ENCODE measurements around the gene CELSR1.

DNA sequence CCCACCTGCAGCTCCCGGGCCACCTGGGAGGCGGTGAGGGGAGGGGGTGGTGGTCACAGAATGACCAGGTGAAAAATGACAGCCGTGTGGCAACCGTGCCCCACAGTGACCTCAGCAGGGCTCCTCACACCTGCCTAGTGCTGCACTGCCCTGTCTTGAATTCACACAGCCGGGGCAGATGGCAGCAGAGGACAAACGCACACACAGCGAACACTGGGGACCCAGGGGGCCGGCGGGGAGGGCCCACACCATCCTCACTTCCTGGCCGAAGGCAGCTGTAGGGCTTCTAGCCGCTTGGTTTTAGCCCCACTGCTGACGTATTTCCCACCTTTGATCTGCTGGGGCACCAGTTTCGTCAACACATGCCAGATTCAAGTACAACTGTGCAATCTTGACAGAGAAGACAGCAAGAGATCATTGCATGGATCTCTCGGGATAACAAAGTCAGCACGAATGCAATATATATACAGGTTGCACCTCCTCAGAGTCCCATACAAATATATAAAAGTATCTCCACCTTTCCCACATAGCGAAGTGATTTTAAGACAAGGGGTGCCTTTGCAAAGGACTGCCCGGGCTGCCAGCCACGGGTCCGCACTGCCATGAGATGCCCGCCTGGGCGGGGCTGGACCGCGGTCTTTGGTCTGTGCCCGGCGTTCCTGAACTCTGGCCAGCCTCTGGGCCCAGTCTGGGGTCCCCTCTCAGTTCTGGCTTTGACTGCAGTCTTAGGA, 175.1 kb downstream of the CELSR1 start:
- no peak for TF ChIP-seq ZSCAN30 (CRISPR knock-in tag; IDR thresholded peaks at IDR 0.05)
- no peak for TF ChIP-seq KDM1A (CRISPR knock-in tag; IDR thresholded peaks at IDR 0.05)
- TF ChIP-seq, protein P1, sequence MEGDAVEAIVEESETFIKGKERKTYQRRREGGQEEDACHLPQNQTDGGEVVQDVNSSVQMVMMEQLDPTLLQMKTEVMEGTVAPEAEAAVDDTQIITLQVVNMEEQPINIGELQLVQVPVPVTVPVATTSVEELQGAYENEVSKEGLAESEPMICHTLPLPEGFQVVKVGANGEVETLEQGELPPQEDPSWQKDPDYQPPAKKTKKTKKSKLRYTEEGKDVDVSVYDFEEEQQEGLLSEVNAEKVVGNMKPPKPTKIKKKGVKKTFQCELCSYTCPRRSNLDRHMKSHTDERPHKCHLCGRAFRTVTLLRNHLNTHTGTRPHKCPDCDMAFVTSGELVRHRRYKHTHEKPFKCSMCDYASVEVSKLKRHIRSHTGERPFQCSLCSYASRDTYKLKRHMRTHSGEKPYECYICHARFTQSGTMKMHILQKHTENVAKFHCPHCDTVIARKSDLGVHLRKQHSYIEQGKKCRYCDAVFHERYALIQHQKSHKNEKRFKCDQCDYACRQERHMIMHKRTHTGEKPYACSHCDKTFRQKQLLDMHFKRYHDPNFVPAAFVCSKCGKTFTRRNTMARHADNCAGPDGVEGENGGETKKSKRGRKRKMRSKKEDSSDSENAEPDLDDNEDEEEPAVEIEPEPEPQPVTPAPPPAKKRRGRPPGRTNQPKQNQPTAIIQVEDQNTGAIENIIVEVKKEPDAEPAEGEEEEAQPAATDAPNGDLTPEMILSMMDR (CRISPR knock-in tag; IDR thresholded peaks at IDR 0.05) = peak; percentile 65
- TF ChIP-seq MYC (CRISPR knock-in tag; IDR thresholded peaks at IDR 0.05; ENCODE audit: borderline replicate concordance) = no peak; the same call in 1 of the 2 replicates
- peak; percentile 74 for TF ChIP-seq CREB1 (IDR thresholded peaks at IDR 0.05)
- TF ChIP-seq CREB1 (CRISPR knock-in tag; IDR thresholded peaks at IDR 0.05) = no peak; the same call in 1 of the 2 replicates
- peak; percentile 95 for TF ChIP-seq PATZ1 (CRISPR knock-in tag; IDR thresholded peaks at IDR 0.05)
- TF ChIP-seq, protein P2, sequence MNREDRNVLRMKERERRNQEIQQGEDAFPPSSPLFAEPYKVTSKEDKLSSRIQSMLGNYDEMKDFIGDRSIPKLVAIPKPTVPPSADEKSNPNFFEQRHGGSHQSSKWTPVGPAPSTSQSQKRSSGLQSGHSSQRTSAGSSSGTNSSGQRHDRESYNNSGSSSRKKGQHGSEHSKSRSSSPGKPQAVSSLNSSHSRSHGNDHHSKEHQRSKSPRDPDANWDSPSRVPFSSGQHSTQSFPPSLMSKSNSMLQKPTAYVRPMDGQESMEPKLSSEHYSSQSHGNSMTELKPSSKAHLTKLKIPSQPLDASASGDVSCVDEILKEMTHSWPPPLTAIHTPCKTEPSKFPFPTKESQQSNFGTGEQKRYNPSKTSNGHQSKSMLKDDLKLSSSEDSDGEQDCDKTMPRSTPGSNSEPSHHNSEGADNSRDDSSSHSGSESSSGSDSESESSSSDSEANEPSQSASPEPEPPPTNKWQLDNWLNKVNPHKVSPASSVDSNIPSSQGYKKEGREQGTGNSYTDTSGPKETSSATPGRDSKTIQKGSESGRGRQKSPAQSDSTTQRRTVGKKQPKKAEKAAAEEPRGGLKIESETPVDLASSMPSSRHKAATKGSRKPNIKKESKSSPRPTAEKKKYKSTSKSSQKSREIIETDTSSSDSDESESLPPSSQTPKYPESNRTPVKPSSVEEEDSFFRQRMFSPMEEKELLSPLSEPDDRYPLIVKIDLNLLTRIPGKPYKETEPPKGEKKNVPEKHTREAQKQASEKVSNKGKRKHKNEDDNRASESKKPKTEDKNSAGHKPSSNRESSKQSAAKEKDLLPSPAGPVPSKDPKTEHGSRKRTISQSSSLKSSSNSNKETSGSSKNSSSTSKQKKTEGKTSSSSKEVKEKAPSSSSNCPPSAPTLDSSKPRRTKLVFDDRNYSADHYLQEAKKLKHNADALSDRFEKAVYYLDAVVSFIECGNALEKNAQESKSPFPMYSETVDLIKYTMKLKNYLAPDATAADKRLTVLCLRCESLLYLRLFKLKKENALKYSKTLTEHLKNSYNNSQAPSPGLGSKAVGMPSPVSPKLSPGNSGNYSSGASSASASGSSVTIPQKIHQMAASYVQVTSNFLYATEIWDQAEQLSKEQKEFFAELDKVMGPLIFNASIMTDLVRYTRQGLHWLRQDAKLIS (CRISPR knock-in tag; IDR thresholded peaks at IDR 0.05) = no peak
- TF ChIP-seq ZBTB1 (CRISPR knock-in tag; IDR thresholded peaks at IDR 0.05; ENCODE audit: borderline replicate concordance) = no peak
